HG02623 (cell line): ENCODE data around the gene NLGN1.

Experiments
- ATAC-seq: cut with Tn5 transposase; IDR thresholded peaks from one replicate; pipeline ENCODE4 v1.9.1; 2021; ENCODE audit warnings: moderate library complexity; ENCODE audit not compliant: unreplicated experiment

Gene NLGN1

DNA sequence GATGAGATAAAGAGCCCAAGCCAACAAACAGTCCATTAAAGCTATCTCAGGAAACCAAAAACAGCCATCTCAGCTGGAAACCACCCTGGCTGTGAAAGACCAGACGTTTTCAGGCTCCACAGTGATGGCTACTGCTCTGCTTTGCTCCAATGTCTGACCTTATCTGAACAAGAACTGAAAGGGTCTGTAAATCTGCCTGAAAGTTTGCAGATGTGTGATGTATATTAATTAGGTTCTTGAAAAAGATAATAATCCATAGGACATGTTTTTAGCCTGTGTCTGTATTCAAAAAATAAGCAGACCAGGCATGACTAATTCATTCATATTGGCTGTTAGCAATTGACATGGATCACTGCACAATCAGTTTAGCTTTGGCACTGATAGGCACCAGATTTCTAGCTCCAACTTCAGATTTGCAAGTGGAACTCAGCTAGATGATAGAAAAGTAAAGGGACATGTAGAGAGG is 850.2 kb downstream of the NLGN1 start:
- ATAC-seq = no peak

DNA sequence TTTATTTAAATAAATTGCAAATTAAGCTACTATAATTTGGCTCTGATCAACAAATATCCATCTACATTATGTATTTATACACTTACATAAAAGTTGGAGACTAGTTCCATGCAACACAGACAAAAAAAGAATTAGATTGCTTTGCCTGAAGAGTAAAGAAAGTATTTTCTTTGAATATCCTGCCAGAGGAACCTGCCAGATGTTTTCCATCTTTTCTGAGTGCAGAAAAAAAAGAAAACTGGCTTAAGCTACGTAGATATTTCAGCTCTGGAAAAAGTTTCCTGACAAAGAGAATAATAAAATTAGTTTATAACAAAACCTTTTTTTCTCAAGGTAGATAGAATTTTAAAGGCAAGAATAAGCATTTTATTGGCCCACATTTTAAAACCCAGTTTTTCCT is 854.1 kb downstream of the NLGN1 start:
- no peak for ATAC-seq

DNA sequence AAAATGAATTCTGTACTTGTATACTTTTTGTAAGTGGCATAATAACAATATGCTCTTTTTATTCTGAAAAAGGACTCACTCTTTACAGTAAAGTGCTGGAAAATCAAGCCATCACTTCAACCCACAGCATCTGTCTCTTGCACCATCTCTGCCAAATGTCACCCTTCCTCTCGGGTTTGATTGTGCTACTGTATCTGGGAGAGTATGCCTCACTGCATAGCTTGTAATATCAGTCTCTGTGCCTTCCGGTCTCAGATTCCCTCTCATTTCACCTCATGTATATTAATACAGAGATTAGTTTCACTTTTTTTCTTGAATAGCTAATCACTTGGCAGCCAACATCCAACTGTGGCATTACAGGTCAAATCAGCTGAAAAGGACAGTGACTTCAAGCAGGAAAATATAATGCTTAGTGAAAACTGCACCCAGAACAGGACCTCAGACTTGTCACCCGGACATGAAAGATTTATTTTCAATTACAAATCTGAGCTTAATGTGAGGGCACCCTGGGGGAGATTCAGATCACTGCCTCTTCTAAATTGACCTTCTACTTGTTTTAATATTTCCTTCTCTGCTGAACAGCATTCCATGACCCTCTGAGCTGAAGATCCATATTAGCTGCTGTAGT is 855.8 kb downstream of the NLGN1 start:
- no peak for ATAC-seq

DNA sequence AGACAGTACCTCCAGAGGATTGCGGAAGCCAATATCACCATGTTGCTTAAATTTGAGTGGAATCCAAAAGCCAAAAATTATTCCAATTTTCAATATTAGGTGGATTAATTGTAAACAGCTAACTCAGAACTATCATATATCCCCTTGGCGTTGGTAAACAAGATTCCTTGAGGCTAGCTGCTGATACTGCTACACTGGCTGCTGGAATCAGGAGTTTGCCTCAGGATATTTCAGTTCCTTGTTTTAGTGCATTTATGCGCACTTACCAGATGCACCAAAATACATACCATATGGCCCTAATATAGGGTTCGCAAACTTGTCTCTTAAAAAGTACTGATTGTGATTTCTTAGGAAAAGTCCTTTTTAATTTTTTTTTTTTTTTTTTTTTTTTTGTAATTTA is 856.4 kb downstream of the NLGN1 start:
- no peak for ATAC-seq

DNA sequence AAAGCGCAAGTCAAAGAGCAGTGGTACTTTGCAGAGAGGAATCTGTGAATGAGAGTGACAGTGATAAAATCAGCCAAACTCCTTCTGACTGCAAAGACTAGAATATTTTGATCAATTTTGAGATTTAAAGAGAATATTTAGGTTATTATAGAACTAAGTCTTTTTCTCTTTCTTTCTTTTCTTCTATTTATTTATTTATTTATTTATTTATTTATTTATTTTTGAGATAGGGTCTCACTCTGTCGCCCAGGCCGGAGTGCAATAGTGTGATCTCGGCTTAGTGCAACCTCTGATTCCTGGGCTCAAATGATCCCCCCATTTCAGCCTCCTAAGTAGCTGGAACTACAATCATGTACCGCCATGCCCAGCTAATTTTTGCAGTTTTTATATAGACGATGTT is 857.9 kb downstream of the NLGN1 start:
- no peak for ATAC-seq

DNA sequence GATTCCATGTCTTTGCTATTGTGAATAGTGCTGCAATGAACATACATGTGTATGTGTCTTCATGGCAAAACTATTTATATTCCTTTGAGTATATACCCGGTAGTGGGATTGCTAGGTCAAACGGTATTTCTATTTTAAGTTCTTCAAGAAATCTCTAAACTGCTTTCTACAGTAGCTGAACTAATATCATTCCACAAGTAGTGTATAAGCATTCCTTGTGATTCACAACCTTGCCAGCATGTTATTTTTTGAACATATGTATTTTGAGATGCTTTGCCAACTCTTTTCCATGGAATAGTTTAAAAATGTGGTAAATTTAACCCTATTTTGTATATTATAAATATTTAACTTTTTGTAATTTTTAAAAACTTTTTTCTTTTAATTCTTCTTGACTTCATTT is 868.9 kb downstream of the NLGN1 start:
- ATAC-seq = no peak

DNA sequence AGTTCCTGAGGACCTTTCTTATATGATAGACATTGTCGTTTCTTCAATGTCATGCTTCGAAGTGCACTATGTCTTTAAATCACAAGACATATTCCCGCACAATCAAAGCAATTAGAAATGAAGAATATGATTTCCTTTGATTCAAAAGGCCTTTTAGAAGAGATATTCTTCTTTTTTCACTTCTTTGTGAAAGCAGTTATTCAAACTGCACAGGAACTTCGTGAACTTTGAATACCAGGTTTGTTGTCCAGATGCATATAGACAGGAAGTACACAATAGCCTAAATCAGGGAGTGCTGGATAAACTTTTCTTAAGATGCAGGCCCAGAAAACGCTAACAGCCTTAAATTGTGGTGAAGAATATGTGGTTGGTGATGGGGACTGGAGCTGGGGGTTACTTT is 870.5 kb downstream of the NLGN1 start:
- ATAC-seq = no peak

DNA sequence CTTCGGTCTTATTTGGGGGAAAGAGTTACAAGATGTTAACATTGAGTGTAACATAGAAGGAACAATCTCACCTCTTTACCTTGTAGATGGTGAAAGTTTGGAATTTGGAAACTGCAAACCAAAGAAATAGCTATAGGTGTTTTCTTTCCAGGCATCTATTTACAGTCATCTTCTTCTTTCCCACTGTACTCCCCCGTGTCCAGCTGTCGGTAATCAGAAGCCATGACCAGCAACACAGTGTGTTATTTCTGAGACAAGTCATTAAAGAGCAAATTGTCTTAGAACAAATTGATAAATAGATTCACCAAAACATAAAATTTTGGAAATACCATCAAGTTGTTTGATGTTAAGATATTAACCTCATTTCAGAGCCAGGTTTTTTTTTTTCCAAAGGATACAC is 871.0 kb downstream of the NLGN1 start:
- ATAC-seq = no peak

DNA sequence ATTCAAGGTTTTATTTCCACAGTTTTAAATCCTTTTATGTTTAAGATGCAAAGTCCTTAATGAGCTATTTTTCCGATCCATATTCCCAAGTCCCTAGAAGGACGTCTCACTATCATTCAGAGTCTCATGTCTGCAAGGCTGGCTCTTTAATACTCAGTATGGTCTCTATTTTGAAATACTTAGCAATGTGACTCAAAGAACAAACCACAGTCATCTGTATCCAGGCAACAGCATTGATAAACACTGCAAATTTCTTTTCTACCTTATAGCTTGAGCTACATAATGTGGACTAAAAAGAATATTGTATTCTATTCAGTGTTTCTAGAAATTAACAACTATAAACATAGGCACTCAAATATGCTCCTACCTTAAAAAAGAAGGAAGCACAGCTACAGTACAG is 873.3 kb downstream of the NLGN1 start:
- ATAC-seq = no peak

DNA sequence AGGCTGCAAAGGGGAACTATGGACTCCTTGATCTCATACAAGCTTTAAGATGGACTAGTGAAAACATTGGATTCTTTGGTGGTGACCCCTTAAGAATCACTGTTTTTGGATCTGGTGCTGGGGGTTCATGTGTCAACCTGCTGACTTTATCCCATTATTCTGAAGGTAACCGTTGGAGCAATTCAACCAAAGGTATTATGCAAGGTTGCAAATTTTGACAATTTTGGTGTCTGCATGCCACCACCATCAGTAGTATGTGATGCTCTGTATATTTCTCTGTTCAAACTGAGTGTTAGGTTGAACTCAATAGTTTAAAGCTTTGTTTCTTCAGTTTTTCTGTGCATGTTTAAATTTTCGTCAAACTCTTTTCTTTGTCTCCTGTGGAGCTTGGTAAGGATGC is 877.8 kb downstream of the NLGN1 start:
- no peak for ATAC-seq

DNA sequence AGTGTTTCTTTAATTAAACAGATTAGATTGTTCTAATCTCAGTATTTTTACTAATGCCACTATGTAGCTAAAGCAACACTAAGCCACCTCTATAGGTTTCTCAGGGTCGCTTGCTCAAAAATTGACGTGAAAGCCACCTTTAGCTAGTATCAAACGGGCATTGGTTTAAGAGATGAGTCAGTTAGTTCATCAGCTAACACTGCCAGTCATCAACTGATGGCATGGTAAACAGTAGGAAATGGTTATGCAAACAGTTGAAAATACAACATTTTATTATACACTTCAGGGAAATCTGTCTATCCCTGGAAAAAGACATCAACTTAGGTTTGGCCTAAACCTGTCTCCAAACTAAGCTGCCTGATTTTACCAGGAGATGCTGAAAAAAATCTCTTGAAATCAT is 879.3 kb downstream of the NLGN1 start:
- ATAC-seq = no peak

DNA sequence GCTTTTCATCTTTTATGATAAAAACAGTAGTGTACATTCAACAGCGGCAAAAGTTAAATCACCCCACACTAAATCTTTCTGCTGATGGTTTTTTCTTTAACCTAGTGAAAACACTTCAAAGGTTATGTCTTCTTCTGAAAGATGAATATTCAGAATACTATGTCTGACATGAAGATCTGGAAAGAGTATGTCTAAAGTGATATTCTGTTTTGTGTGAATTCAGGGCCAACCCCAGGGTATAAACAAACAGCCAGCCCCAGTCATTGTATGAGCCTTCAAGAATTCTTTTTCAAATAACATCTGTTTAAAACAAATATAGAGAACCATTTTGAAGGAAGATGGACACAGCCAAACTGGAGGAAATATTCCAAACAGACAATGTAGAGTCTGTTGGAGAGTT is 880.5 kb downstream of the NLGN1 start:
- no peak for ATAC-seq

DNA sequence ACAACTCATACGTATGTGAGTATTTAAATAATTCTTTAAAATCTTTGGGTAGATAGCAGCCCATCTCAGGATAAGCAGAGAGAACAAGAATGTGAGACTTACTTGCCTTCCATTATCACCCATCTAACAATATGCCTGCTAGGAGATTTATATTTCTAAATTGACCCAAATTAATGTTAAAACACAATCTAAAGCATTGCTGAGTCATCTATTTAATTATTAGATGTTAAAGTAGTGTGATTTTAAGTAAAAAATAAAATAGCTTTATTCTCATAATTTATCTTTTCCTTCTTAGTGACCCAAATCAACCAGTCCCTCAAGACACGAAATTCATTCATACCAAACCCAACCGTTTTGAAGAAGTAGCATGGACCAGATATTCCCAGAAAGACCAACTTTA is 882.6 kb downstream of the NLGN1 start:
- ATAC-seq = no peak

DNA sequence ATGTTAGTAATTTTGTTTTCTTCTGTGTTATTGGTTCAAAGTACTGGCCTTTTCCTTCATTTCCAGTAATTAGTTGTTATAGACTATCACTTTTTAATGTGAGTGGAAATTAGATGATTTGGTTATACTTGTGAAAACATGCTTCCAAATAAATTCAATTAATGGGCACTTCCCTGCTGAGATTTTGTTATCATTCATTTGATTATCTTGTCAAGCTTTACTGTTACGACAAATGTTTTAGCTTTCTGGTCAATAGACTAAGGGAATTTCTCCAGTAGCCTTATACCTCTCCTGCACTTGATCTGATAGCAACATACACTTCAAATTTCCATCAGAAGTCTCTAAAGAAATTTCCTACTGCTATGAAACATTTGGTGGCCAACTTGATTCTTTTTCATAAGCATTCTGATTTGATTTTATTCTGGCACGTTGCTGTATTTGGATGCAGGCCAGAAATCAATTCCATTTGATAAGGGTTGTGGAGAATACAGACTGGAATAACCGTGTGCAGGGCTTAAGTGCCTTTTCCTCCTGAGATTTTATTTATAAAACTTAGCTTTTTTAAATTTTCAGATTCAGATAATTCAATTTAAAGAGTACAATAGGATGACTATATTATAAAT is 887.8 kb downstream of the NLGN1 start:
- ATAC-seq = no peak

DNA sequence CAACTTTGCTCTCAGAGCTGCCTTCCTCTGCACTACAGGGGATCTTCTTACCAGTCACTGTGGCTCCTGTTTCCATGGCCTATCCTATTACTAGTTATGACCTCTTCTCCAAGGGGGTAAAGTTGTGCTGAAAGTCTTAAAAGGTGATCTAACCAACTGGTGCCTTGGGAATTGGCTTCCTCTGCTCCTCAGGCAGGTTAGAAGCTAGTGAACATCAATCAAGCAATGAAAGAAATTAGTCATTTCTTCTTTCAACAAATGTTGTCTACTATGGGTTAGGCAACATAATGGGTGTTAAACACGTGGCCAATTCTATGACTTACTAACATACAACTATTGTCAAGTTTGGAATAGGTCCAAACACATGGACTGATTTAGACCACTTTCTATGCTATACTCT is 890.2 kb downstream of the NLGN1 start:
- no peak for ATAC-seq

DNA sequence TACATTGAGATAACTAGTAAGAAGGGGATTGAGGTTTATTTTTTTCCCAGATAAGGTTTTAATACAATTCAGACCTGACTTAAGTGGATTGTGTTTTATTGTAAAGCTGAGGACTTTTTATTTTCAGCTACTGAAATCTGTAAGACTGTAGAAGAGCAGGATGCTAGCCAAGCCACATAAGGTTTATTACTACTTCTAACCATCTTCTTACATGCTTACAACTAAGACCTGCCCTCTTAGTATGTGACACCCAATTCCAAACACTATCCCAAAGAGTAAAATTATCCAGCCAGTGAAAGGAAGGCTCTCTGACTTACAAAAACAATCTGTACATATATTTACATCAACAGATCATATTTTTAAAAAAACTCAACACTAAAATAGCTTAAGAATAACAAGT is 897.1 kb downstream of the NLGN1 start:
- ATAC-seq = no peak

DNA sequence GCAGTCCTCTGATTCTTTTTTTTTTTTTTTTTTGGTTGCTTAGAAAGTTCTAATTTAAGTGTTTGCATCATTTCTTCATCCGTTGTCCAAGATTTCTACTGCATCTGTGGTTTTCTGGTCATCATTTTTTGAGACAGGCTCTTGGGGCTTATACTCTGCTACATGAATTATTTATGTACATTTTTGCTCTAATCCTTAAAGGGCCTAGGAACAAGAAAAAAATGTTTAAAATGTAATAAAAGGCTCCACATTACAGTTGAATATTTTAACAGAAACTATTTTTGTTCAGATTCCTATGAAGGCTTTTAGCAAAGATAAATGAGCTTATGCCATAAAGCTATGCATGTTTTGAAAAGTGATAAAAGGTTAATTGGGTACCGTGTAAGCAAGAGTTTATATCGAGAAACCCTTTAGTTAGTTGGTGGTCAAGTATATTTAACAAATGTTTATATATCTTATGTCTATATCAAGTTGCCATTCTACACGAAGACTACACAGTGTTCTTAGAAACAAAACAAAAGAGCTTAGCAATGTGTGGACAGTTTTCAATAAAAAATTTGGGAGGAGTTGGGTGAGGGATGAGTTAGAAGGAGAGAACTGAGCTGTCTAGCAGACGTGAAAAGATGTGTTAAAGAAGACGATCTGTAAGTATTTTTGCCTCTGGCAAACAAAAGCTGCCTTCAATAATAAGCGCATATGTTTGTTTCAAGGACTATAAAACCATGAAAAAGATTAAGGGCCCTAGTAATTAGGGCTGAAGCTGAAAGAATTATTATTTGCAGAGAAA is 898.0 kb downstream of the NLGN1 start:
- ATAC-seq = no peak

DNA sequence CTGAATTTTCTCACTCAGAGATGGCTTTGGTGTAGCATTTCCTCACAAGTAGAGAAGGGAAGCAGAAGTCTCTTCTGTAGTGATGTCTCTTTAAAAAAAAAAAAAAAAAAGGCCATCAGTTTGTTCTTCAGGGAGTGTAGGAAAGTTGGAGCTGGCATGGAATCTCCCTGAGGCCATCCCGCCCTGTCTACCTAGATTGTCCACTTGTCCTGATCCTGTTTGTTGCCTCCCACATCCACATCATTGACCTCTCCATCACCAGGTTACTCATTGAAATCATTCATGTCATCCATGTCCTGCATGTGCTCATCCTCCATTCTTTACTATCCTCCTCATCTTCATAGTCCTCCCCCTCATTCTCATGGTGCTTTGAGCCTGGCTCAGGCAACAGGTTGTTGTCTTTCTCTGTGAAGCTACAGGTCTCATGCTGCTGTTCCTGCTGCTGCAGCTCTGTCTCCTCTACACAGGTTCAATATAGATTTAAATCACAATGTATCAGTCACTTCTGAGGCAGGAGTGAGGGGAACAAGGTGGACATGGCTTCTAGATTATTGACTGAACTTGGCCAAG is 905.3 kb downstream of the NLGN1 start:
- ATAC-seq = no peak

DNA sequence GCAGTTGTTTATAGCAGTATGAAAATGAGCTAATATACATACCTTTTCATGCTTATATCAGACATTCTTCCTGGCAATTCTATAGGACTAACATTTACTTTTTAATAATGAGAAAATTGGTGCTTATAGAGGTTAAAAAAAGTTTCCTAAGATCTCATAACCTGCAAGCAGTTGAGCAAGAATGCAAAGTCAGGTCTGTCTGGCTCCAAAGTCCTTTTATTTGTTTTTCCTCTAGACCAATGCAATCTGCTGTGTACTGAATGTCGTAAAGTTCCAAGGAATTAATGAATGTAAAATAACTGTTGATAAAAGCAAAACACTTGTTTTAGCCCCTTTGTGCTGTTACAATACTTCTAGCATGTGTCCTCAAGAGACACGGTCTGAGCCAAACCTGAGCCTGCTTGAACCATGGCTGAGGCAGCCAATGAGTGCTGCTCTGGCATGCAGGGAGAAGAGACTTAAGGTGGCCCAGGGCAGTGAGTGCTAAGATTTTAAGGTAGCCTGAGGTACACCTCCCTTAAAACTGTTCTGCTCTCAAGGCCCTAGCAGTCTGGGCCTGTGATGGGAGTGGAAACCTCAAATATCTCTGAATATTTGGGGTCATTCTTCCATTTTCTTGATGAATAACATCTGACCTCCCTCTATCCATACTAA is 906.5 kb downstream of the NLGN1 start:
- ATAC-seq = no peak

DNA sequence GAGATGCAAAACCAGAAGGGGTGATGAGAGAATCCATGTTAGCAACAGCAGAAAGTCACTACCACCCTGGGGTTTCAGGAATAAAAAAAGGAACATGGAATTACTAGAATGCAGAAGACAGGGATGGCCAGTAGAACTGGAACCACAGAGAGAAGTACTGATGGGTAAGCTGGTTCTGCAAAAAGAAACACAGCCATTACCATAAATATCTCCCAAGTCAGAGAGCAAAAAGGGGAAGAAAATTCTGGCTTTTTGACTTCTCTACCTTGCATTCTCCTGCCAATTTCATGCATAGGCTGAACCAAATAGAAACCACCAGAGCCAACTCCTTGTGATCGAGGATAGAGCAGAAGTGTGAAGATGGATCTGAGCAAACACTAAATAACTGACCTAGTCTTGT is 911.2 kb downstream of the NLGN1 start:
- no peak for ATAC-seq

DNA sequence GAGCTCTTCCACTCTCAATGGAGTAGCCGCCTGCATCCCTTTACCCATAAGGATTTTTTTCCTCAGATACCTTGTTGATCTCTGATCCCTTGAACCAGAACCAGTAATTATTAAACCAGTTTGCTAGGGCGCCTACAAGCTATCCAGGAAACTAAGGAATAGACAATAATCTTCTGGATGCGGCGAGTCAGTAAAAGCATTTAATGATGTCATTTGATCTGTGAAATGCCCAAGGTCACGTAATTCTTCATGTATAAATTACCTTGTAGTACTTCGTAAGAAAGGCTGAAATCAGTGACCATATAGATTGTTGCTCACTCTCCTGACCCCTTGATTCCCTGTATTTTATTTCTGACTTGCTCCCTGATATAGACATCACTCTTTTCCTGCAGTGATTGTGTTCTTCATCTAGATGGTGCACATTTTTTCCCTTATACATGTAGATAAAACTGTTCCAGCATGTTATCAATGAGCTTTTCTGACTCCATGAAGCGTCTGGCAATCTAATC is 913.0 kb downstream of the NLGN1 start:
- no peak for ATAC-seq
